ENCODE data around the gene PPP1R12B.

DNA sequence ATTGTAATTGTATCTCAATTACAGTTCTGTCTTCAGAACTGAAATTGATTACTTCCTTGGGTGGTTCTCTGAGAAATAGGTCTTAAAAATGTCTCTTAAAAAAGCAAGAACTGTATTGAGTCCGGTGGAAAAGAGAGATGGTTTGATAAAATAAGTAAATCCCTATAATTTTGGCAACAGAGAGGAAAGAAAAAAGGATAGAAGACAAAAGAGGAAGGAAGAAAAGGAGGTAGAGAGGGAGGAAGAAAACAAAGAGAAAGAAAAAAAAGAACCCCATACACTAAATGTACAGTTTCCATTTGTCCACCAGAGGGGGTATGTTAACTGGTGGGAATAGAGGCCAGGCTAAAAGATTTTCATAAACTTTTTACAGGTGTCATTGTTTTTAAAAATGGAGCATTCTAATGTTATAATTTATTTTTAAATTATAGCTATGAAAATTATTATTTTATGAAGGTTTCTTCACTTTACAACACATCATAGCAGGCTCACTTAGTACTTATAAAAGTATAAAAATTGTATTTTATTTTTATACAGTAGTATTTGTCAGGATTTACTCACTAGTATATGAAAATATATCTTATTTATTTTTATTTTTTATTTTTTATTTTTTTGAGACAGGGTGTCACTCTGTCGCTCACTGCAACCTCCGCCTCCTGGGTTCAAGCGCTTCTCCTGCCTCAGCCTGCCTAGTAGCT lies 4.7 kb upstream of the PPP1R12B start:
- TF ChIP-seq CTCF (IDR thresholded peaks at IDR 0.05): peak; percentile 31 to 59 (median 45)
- TF ChIP-seq POLR2AphosphoS5 (IDR thresholded peaks at IDR 0.05; ENCODE audit: insufficient read depth in 1 of 2, low read depth in 1 of 2): no peak
- TF ChIP-seq POLR2A (IDR thresholded peaks at IDR 0.05): no peak
